Kidney (tissue), 14 donors: ENCODE measurements around the gene FHAD1. TPM values are rescaled to one million over a fixed set of nuclear protein-coding genes. Genes with fewer than 3 reads are reported as not detected.

Source experiments
- DNase-seq, 5 donors: peaks; one replicate each; pipeline ENCODE4 v3.0.0-alpha.2; 2013 to 2020
- FAIRE-seq: peaks from 2 replicates; lab custom pipeline; 2012; peaks lifted over from hg19 to GRCh38; lab: Jason Lieb, UNC
- H3K27ac ChIP-seq, 2 donors: one replicate each; pipeline ENCODE4 v1.7.0; 2013; ENCODE audit warnings: low read depth in 2 of 2, low read length in 2 of 2, inconsistent platforms in 1 of 2
- H3K27me3 ChIP-seq: one replicate; pipeline ENCODE4 v1.7.1; 2013; ENCODE audit warnings: low read length, inconsistent platforms; ENCODE audit not compliant: control insufficient read depth, insufficient read depth
- H3K36me3 ChIP-seq, 3 donors: one replicate each; pipeline versions ENCODE4 v1.7.0 to v1.7.1; 2013; ENCODE audit warnings: low read length in 3 of 3, control low read depth in 1 of 3, inconsistent platforms in 1 of 3; ENCODE audit not compliant: insufficient read depth in 3 of 3, control insufficient read depth in 2 of 3
- H3K4me1 ChIP-seq, 3 donors: one replicate each; pipeline versions ENCODE4 v1.7.0 to v1.7.1; 2013; ENCODE audit warnings: low read length in 3 of 3, inconsistent platforms in 1 of 3, low read depth in 1 of 3; ENCODE audit not compliant: control insufficient read depth in 2 of 3, insufficient read depth in 2 of 3
- H3K4me3 ChIP-seq, 3 donors: one replicate each; pipeline versions ENCODE4 v1.7.0 to v1.8.1; 2013; ENCODE audit warnings: low read length in 3 of 3, control low read depth in 1 of 3, inconsistent platforms in 1 of 3
- H3K9ac ChIP-seq, 3 donors: one replicate each; pipeline versions ENCODE4 v1.7.0 to v1.7.1; 2013; ENCODE audit warnings: low read length in 3 of 3, control low read depth in 1 of 3, inconsistent platforms in 1 of 3
- H3K9me3 ChIP-seq, 3 donors: one replicate each; pipeline versions ENCODE4 v1.7.0 to v1.7.1; 2013; ENCODE audit warnings: low read length in 3 of 3, control low read depth in 1 of 3, inconsistent platforms in 1 of 3; ENCODE audit not compliant: control insufficient read depth in 2 of 3, insufficient read depth in 1 of 3
- CTCF ChIP-seq: IDR thresholded peaks from 3 replicates; pipeline ENCODE4 v1.5.1; 2012; ENCODE audit warnings: mild to moderate bottlenecking, moderate library complexity, borderline replicate concordance; ENCODE audit not compliant: insufficient read depth; ENCODE audit errors: extremely low read depth
- intact Hi-C: fragments of 100-400 bp; cut with DNase I; formaldehyde crosslinking; loops from one replicate; pipeline ENCODE4 v1.11.1; 2022
- polyA plus RNA-seq: library from polyadenylated mRNA; stranded (reverse); fragments of 350-450 nt; fragmentation: Illumina TruSeq; extraction: RNeasy Lipid Tissue Mini Kit (QIAGEN cat#74804); gene quantifications from one replicate; pipeline ENCODE4 v1.2.3, GENCODE V29; 2014; ENCODE audit warnings: low read depth, low replicate concordance; ENCODE audit not compliant: insufficient read depth
- total RNA-seq: library from RNA; stranded (reverse); fragmentation: NEBNext Ultra II Directional; extraction: Animal tissue kit (Norgen Biotek cat#: 25700); gene quantifications from one replicate; pipeline ENCODE4 v1.2.1, GENCODE V29; 2021
- donor health status: control.
- donor health status: control.
- donor health status: control.
- donor health status: control.
- donor health status: control.
- donor health status: DM: yes; HTN: yes; CAD: no.
- donor health status: Normal renal cell carcinoma (clear cell type).

FHAD1 gene
- total and polyA plus RNA-seq, 2 donors from 2014 or later, result 0.84 to 4.2 TPM

- no peak for DNase-seq
- H3K9ac ChIP-seq, result no peak overlapping the region
- intact Hi-C loops, result no loop called here
- H3K4me1 ChIP-seq, result peaks cover 0 to 5% (median 4%) of the 10 kb centered on the region in 3 donors
- TF ChIP-seq CTCF, result no peak
- no peaks in the 10 kb centered on the region for H3K27me3 ChIP-seq
- H3K4me3 ChIP-seq, result no peak overlapping the region
- no peaks in the 10 kb centered on the region for H3K9me3 ChIP-seq
- FAIRE-seq, result no peak
- no peak overlapping the region for H3K27ac ChIP-seq
- H3K36me3 ChIP-seq, result no peaks in the 10 kb centered on the region
These were observed 17.3 kb upstream of the FHAD1 start for GRCh38 chr1:15229707-15230131.

- H3K4me1 ChIP-seq, result peaks cover 0 to 5% (median 4%) of the 10 kb centered on the region in 3 donors
- intact Hi-C loops, result no loop called here
- no peak overlapping the region for H3K4me3 ChIP-seq
- FAIRE-seq (no peak), DNase-seq (no peak)
- no peak for TF ChIP-seq CTCF
- H3K36me3 ChIP-seq, result no peaks in the 10 kb centered on the region
- H3K9ac ChIP-seq, result no peak overlapping the region
- no peak overlapping the region for H3K27ac ChIP-seq
- no peaks in the 10 kb centered on the region for H3K27me3 ChIP-seq
- no peaks in the 10 kb centered on the region for H3K9me3 ChIP-seq
These were observed 15.3 kb upstream of the FHAD1 start for GRCh38 chr1:15231714-15232201.

GRCh38 chr1:15233689-15234088 lies 13.3 kb upstream of the FHAD1 start:
- H3K9ac ChIP-seq, result no peak overlapping the region
- no peak overlapping the region for H3K27ac ChIP-seq
- no peaks in the 10 kb centered on the region for H3K27me3 ChIP-seq
- intact Hi-C loops, result no loop called here
- H3K36me3 ChIP-seq, result no peaks in the 10 kb centered on the region
- no peaks in the 10 kb centered on the region for H3K4me1 ChIP-seq
- FAIRE-seq (no peak), DNase-seq (no peak)
- no peak overlapping the region for H3K4me3 ChIP-seq
- TF ChIP-seq CTCF, result no peak
- no peaks in the 10 kb centered on the region for H3K9me3 ChIP-seq

- H3K27me3 ChIP-seq, result no peaks in the 10 kb centered on the region
- TF ChIP-seq CTCF, result no peak
- FAIRE-seq, result no peak
- H3K9me3 ChIP-seq, result no peaks in the 10 kb centered on the region
- H3K4me3 ChIP-seq, result no peak overlapping the region
- intact Hi-C loops, result no loop called here
- no peaks in the 10 kb centered on the region for H3K4me1 ChIP-seq
- H3K27ac ChIP-seq, result no peak overlapping the region
- H3K36me3 ChIP-seq, result no peaks in the 10 kb centered on the region
- H3K9ac ChIP-seq, result no peak overlapping the region
- no peak for DNase-seq
These were observed 10.7 kb upstream of the FHAD1 start for GRCh38 chr1:15236321-15236721.
